ENCODE data around the gene TEN1.

DNA sequence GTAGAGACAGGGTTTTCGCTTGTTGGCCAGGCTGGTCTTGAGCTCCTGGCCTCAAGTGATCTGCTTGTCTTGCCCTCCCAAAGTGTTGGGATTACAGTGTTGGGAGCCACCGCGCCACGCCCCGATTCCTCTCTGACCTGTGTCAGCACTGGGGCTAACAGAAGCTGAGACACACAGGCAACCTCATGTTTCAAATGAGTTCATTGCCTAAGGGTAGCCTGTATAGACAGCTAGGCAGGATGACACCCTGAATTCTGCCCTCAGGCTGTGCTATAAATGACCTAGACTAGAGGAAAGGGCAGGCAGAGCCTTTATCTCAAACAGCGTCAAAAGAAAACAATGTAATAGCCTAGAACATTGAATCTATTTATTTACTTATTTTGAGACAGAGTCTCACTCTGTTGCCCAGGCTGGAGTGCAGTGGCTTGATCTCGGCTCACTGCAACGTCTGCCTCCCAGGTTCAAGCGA lies 19.3 kb downstream of the TEN1 start:
- TF ChIP-seq POLR2A (IDR thresholded peaks at IDR 0.05; ENCODE audit: low read length) (no peak), GATA1 (IDR thresholded peaks at IDR 0.05; ENCODE audit: low read depth, low read length) (no peak)
